HuH-7.5 (cell line): ENCODE measurements around the gene ADGRV1.
"Not testable (repeated sequence)": the region's sequence is repeated elsewhere in the genome, so short reads cannot be mapped to it uniquely, and the experiment has no call there.

Experiments
- DNase-seq: peaks from one replicate; pipeline ENCODE4 v3.0.0; 2011; ENCODE audit warnings: low spot score

The ADGRV1 gene

GRCh38 chr5:90810211-90810610, 251.6 kb downstream of the ADGRV1 start:
- DNase-seq = no peak

DNA sequence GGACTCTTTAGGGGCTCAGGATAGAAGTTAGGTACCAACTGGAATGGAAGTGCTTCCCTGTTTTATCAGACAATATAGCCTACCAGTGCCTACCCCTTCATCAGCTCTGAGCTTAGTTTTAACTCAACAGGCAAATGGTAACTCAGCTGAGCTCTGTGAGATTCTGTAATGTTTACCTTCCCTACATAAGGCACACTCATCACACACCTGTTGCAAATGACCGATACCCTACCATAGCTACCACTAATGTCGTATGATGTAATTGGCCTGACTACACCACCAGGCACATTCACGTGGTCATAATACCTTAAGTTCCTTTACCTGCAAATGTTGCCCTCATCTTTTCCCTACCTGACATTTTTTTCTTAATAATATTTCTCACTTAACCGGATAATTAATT, 254.8 kb downstream of the ADGRV1 start:
- no peak for DNase-seq

DNA sequence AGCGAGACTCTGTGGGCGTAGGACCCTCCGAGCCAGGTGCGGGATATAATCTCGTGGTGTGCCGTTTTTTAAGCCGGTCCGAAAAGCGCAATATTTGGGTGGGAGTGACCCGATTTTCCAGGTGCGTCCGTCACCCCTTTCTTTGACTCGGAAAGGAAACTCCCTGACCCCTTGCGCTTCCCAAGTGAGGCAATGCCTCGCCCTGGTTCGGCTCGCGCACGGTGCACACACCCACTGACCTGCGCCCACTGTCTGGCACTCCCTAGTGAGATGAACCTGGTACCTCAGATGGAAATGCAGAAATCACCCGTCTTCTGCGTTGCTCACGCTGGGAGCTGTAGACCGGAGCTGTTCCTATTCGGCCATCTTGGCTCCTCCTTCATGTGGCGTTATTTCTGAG, 263.5 kb downstream of the ADGRV1 start:
- not testable (repeated sequence) for DNase-seq

DNA sequence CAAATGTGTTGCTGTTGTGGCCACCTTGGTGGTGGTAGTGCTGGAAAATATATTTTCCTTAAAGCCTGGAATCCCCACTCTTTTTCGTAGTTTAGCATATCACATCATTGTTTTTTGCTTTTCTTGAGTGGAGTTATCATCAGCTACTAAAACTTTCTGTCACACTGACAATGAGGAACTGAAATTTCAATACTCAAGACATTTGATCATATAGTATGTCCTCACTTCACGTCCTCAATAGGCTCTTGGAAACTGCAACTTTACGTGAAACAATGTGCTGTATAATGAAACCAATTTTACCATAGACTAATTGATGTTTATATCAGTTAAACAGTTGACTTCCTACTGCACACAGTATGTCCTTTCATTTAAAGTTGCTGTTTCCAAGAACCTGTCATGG, 265.8 kb downstream of the ADGRV1 start:
- DNase-seq = no peak

DNA sequence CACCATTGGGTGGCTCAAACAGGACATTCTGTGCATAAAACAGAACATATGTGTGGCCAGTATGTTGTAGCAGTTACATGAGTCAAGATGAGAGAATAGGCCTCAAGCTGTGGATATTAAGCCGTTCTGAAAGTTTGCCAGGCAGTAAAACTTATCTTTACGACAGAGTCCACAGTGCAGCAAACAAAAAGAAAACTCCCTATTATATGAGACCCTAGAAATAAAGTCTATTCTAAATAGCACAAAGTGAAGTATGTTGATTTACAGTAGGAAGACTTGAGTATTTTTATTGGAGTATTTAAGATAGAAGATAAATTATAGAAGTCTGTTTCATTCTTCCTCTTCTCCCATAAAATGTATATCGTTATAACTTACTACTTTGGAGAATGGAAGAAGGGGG, 271.5 kb downstream of the ADGRV1 start:
- no peak for DNase-seq

GRCh38 chr5:90833753-90834152, 275.2 kb downstream of the ADGRV1 start:
- no peak for DNase-seq

DNA sequence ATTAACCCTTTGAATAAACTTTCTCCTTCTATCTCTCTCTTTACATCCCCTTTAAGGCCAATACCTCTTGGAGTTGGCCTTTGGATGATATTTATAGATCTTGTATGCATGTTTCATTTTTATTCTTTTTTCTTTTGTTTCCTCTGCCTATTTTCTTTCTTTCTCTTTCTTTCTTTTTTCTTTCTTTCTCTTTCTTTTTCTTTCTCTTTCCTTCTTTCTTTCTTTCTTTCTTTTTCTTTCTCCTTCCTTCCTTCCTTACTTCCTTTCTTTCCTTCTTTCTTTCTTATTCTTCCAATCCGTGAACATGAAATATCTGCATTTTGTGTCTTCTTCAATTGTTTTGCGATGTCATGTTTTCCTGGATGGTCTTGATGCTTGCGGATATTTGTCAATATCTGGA, 276.1 kb downstream of the ADGRV1 start:
- DNase-seq = no peak

DNA sequence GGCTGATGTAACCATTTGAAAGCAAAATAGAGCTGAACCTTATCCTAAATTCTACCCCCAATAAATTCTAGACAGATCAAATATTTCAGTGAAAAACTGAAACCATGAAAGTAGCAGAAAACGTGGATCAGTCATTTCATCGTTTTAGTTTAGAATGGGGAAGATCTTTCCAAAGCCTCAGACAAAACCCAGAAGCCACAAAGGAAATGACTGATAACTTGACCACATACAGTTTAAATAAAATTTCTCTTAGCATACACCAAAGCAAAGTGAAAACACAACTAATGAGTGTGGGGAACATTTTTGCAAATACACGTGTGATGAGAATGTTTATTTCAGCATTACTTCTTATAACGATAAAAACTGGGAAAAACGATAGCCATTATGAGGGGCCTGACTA, 284.8 kb downstream of the ADGRV1 start:
- DNase-seq = no peak

GRCh38 chr5:90844931-90845330, 286.3 kb downstream of the ADGRV1 start:
- no peak for DNase-seq

GRCh38 chr5:90845723-90846554, 287.3 kb downstream of the ADGRV1 start:
- DNase-seq = no peak

- not testable (repeated sequence) for DNase-seq
Measured at GRCh38 chr5:90847606-90848005, 289.0 kb downstream of the ADGRV1 start.

GRCh38 chr5:90849939-90850338, 291.3 kb downstream of the ADGRV1 start:
- DNase-seq = no peak

DNA sequence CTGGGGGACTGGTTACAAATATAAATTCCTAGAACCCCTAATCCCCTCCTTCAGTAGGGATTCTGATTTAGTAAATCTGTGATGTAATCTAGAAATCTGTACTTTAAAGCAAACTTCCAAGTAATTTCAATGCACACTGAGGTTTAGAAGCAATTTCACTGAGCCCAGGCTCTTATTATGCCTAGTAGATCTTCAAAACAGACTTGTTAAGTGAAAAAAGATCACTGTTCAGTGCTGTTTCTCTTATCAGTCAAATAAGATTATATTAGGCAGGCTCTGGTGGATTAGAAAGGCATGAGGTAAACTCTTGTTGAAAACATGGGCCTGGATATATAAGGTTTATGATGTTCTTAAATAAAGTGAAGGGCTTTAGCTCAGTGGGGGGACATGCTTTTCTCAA, 293.9 kb downstream of the ADGRV1 start:
- DNase-seq = no peak

DNA sequence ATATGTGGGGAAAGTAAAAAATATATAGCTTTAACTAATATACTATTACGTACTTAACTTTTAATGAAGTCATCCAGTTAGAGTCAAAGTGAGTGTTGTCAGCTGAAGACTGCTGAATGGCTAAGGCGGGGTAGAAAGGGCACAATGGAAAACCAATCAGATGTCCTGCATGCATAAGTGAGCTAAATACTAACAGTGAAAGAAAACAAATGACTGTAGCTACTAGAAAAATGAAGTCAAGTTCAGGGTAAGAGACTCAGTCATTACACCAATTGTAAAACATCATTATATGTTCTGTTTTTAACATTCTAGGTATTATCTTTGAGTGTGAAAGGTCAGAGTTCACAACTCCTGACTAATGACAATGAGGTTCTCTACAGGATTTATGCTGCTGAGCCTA, 295.2 kb downstream of the ADGRV1 start:
- no peak for DNase-seq

- DNase-seq = no peak
Measured at GRCh38 chr5:90854169-90854568, 295.6 kb downstream of the ADGRV1 start.

DNA sequence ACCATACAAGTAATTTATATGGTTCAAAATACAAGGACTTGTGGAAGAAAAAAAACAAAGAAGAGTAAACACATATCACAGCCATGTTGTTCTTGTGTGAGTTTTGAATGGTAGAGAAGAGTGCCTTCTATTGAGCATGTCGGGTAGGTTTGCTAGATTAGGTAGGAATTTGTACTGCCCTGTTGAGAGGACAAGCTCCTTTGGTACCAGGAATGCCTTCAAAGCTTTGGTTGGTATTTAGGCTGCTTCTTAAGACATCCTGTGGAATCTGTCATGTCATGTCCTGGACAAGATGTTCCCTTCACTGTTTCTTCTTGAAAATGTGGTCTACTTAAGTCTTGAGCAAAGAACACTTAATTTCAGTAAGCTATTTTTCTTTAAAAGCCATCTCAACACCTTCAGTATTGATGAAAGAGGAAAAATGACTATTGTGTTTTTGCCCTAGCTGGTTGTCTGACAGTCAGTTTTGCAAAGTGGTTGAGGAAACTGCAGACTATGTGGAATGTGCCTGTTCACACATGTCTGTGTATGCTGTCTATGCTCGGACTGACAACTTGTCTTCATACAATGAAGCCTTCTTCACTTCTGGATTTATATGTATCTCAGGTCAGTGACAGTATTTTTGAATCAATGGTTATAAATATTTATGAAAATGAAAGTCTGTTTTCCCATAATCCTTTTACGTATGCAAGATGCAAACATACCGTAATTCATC, 296.9 kb downstream of the ADGRV1 start:
- DNase-seq = no peak

DNA sequence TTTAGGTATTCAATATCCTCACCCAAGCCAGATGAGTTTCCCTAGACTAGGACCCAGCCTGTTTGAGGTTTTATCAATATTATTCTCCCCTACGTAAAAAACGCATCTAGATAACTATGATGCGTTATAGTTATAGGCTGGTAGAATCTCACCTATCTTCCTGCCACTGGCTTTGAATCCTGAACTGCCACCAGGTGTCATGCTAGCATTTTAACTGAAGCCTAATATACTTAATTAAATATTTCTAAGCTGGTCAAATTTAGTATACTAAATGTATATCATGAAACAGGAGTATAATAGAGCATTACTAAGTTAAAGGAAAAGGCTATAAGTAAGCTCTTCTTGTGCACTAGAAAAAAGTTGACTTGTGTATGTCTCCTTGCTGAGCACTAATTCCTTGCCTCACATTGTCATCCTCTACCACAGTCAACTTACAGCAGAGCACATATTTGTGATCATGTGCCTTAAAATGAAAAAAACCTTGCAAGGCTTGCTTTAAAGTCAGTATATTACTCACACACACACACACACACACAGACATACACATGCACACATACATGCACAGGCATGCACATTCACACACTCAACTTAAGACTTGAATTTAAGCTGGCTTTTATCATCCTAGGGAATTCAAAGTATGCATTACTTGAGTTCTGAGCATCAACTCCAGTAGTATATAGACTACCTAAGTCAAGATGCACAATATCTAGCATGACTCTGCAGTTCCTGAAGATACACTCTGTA, 303.4 kb downstream of the ADGRV1 start:
- no peak for DNase-seq

DNA sequence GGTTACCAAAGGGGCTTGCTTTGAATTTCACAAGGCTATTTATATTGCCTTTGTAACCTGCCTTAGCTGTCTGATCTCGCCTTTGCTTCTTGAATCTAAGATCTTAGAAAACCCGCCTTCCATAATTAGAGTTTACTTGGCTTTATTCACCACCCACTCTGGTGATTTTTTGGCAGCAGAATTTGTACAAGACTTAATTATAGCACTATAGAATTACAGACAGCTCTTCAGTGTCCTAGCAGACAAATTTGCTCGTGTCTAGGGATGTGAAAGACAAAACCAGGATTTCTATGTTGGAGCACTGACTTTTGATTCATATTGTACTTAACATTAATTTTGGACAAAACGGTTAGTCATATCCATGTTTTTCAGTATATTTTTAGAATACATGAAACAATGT, 306.6 kb downstream of the ADGRV1 start:
- DNase-seq = no peak

DNA sequence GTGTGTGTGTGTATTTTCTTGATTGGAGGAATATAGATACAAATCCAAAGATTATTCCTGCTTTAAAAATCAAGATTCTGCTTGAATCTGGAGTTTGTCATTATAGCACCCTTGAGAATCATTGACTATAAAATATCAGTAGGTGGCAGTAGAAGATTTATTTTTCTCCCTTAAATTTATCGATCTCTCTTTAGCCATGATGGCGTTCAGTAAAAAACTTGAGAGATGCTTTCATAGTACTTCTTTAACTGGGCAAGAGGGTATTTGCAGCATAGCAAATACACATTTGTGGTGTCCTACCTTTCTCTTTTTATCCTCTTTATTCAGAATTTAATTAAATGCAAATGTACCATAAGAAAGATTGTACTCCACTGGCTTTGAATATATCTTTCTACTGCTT, 307.7 kb downstream of the ADGRV1 start:
- peak; percentile 30 for DNase-seq

DNA sequence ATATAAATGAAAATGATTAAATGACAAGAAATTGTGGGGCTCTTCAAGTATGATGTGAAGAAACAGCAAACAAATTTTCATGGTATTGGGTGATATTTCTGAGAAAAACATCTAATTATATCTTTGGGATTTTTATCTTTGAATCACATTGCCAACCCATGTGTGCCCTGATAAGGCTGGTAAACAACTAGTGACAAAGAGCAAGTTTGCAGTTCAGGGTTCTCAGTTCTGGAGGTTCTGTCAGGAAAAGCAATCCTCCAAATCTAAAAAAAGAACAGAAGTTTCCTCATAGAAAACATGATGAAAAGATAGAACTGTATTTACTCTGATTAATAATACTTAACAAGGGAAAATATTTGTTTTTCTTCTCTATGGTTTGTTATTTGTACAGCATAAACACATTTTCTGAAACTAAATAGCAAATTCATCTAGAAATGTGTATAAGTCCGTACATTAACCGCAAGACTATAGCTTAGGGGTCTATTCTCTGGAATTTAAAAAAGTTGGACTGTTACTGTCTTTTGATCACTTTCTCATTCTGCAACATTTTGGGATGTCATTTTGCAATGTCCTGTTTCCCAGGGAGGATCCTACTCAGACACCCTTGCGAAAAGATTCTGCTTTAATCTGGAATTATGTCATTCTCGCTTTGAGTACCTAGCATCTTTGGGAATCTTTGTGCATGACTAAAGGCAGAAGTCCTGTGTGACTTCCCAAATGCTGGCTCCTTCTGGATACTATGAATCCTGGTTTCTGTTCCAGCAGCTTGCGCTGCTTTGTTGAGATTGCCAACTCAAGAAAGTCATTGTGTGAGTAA, 308.5 kb downstream of the ADGRV1 start:
- no peak for DNase-seq

DNA sequence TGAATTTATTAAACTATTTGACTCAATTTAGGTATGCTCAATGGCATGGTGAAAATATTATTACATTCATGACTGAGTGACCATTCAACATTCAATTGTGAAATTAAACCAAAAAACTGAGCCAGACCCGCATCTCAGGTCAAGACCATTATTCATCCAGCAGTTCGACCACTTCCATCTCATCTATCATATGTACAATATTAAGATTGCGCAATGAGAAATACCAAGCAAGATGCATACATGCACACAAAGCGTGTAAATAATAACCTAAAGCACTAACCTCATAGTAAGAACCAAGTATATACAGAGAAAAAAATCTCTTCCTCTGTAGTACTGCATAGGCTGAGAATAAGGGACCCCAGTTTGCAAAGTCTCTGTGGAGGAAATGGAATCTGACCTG, 310.2 kb downstream of the ADGRV1 start:
- no peak for DNase-seq

DNA sequence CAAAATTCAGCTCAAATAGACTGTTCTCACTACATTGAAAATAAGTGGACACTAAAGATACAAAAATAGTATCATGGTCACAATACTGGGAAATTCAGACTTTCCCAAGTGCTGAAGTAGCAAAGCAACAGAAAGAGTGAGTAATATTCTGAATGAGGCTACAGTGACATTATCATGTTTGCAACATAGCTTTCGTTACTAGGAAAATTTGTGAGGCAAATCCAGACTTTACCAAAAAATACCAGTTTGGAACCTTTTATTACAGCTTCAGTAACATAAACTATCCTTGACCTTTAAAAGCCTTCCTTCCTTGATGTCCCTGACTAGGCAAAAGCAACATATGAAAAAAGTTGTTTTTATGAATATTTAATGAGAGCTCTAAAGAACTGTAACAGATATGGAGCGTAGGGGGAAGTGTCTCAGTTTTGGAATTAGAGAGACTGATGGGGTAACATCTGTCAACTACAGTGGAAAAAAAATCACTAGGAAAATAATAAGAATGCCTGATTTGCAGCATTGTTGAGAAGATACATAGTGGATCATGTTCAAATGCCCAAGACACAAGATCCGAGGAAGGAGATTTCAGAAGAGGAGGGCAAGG, 312.9 kb downstream of the ADGRV1 start:
- DNase-seq = no peak
